NT2/D1 (cell line): Measurements from ENCODE around the gene TMEM63C.

Source experiments
- DNase-seq: peaks from one replicate; pipeline ENCODE4 v3.0.0-alpha.2; 2011; ENCODE audit warnings: low read depth, low spot score
- H3K27me3 ChIP-seq: 2 replicates; pipeline ENCODE4 v1.6.0; 2011; ENCODE audit warnings: mild to moderate bottlenecking; ENCODE audit not compliant: insufficient read length, insufficient read depth
- H3K36me3 ChIP-seq: 2 replicates; pipeline ENCODE4 v1.6.1; 2011; ENCODE audit warnings: mild to moderate bottlenecking, low read length, mixed read lengths; ENCODE audit not compliant: insufficient read depth, insufficient read length
- H3K4me1 ChIP-seq: 2 replicates; pipeline ENCODE4 v1.5.1; 2011; ENCODE audit not compliant: insufficient read depth, insufficient read length
- H3K4me3 ChIP-seq: 2 replicates; pipeline ENCODE4 v1.5.1; 2011; ENCODE audit warnings: low read depth; ENCODE audit not compliant: insufficient read length
- H3K9ac ChIP-seq: 2 replicates; pipeline ENCODE4 v1.6.0; 2011; ENCODE audit warnings: low read depth; ENCODE audit not compliant: insufficient read length
- H3K9me3 ChIP-seq: 2 replicates; pipeline ENCODE4 v1.5.1; 2011; ENCODE audit warnings: mild to moderate bottlenecking, low read length; ENCODE audit not compliant: insufficient read depth
- SUZ12 ChIP-seq: IDR thresholded peaks from 2 replicates; pipeline ENCODE4 v1.6.1; 2011; ENCODE audit not compliant: insufficient read length, insufficient read depth; ENCODE audit errors: extremely low read depth
- YY1 ChIP-seq: IDR thresholded peaks from 2 replicates; pipeline ENCODE4 v1.6.1; 2011; ENCODE audit not compliant: insufficient read length, insufficient read depth
- ZNF274 ChIP-seq: IDR thresholded peaks from 2 replicates; pipeline ENCODE4 v1.6.1; 2011; ENCODE audit warnings: mild to moderate bottlenecking, low read depth, low read length

TMEM63C gene

GRCh38 chr14:77141214-77142004 lies 40.2 kb upstream of the TMEM63C start, which contains the start of gene ZDHHC22:
ZDHHC22 (minus strand) TSS chr14:77141791; CDS start chr14:77139738, 2,053 bp downstream.
- Histone ChIP-seq H3K9me3 (no peaks in the 10 kb centered on the region), H3K4me3 (peak within 1 kb of the TSS; percentile 54), H3K36me3 (no peaks in the 10 kb centered on the region), H3K27me3 (peaks cover 32% of the 10 kb centered on the region), H3K4me1 (peaks cover 13% of the 10 kb centered on the region), H3K9ac (peak within 1 kb of the TSS; percentile 78)
- no peak for DNase-seq
- TF ChIP-seq ZNF274, result no peak
- no peak for TF ChIP-seq SUZ12
- no peak for TF ChIP-seq YY1

GRCh38 chr14:77142005-77142800 lies 39.4 kb upstream of the TMEM63C start:
- Histone ChIP-seq H3K27me3 (peaks cover 32% of the 10 kb centered on the region), H3K4me3 (peak overlapping the region; percentile 54)

GRCh38 chr14:77143071-77143470 lies 38.5 kb upstream of the TMEM63C start:
- TF ChIP-seq SUZ12 (no peak), YY1 (no peak), ZNF274 (no peak)
- H3K27me3 ChIP-seq, result peaks cover 32% of the 10 kb centered on the region
- no peak for DNase-seq

More at GRCh38 chr14:77142005-77142800, 39.4 kb upstream of the TMEM63C start:
- TF ChIP-seq YY1, result no peak
- TF ChIP-seq ZNF274, result no peak
- no peak for TF ChIP-seq SUZ12
- H3K9me3 ChIP-seq, result no peaks in the 10 kb centered on the region
- H3K9ac ChIP-seq, result peak overlapping the region; percentile 78
- no peaks in the 10 kb centered on the region for H3K36me3 ChIP-seq
- DNase-seq, result no peak
- H3K4me1 ChIP-seq, result peaks cover 16% of the 10 kb centered on the region

GRCh38 chr14:77144412-77145115 lies 37.0 kb upstream of the TMEM63C start:
- H3K9ac ChIP-seq, result no peak overlapping the region
- H3K9me3 ChIP-seq, result no peaks in the 10 kb centered on the region
- no peak overlapping the region for H3K4me3 ChIP-seq
- DNase-seq, result no peak
- TF ChIP-seq ZNF274 (no peak), YY1 (no peak), SUZ12 (no peak)
- H3K27me3 ChIP-seq, result peaks cover 27% of the 10 kb centered on the region
- no peaks in the 10 kb centered on the region for H3K36me3 ChIP-seq
- peaks cover 12% of the 10 kb centered on the region for H3K4me1 ChIP-seq

More at GRCh38 chr14:77143071-77143470, 38.5 kb upstream of the TMEM63C start:
- Histone ChIP-seq H3K4me3 (no peak overlapping the region), H3K4me1 (peaks cover 16% of the 10 kb centered on the region), H3K36me3 (no peaks in the 10 kb centered on the region), H3K9ac (no peak overlapping the region), H3K9me3 (no peaks in the 10 kb centered on the region)

DNA sequence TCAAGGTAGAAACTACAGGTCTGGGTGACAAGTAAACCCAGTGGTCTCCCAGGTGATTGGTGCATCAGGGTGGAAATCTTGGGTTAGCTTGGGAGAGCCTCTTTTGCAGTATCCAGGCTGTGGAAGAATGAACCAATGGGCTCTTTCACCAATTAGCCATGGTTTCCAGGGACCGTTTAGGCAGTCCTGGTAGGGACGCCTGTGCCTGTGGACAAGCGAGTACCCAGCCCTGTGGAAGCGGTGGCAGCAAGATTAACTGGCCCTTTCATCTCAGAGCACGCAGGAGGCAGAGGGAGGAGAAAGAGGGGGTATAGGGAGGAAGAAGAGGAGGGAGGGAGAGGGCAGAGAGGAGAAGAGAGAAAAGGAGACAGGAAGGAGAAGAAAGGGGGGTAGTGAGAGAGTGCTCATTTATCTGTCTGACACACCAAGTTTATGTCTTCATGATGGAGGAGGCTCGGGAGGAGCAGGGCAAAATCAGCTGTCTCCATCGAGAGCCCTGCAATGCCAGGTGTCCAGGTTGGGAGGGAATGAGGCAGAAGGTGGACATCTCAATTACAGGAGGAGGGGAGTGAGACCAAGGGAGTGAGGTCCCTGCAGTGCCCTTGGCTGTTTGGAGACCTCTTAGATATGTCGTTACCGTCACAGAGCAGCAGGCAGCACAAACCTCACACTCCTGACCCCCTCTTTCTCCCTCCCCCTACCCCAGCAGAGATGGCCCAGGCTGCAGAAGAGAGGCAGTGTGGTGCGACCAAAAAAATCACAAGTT lies 35.4 kb upstream of the TMEM63C start:
- Histone ChIP-seq H3K9ac (no peak overlapping the region), H3K27me3 (peaks cover 16% of the 10 kb centered on the region), H3K9me3 (no peaks in the 10 kb centered on the region), H3K36me3 (no peaks in the 10 kb centered on the region), H3K4me3 (no peak overlapping the region), H3K4me1 (peaks cover 10% of the 10 kb centered on the region)
- TF ChIP-seq SUZ12 (no peak), YY1 (no peak), ZNF274 (no peak)
- no peak for DNase-seq

- no peak for DNase-seq
- H3K9ac ChIP-seq, result no peak overlapping the region
- no peaks in the 10 kb centered on the region for H3K36me3 ChIP-seq
- TF ChIP-seq ZNF274 (no peak), YY1 (no peak), SUZ12 (no peak)
- peaks cover 7% of the 10 kb centered on the region for H3K4me1 ChIP-seq
- H3K9me3 ChIP-seq, result no peaks in the 10 kb centered on the region
- no peak overlapping the region for H3K4me3 ChIP-seq
- H3K27me3 ChIP-seq, result no peaks in the 10 kb centered on the region
Measured at GRCh38 chr14:77148510-77149231, 32.9 kb upstream of the TMEM63C start.
